CD4-positive, alpha-beta T cell treated with Interleukin-4 for 4 hours (primary cell): ENCODE measurements around the gene LPP.
A peak's percentile ranks its signal among the peaks of the same experiment; 100 is the strongest.

Source experiments
- DNase-seq: peaks from one replicate; pipeline ENCODE4 v3.0.0-alpha.2; 2020

The LPP gene

GRCh38 chr3:188664795-188665194 lies 510.8 kb downstream of the LPP start:
- DNase-seq, result peak; percentile 14

GRCh38 chr3:188667926-188668325 lies 514.0 kb downstream of the LPP start:
- no peak for DNase-seq

GRCh38 chr3:188670446-188670845 lies 516.5 kb downstream of the LPP start:
- DNase-seq, result no peak

- DNase-seq, result no peak
These were observed 518.0 kb downstream of the LPP start for GRCh38 chr3:188671971-188672370.

- DNase-seq, result no peak
These were observed 518.9 kb downstream of the LPP start for GRCh38 chr3:188672840-188673239.

- no peak for DNase-seq
These were observed 519.8 kb downstream of the LPP start for GRCh38 chr3:188673646-188674186.

GRCh38 chr3:188674595-188674994 lies 520.6 kb downstream of the LPP start:
- DNase-seq, result no peak

GRCh38 chr3:188677344-188677743 lies 523.4 kb downstream of the LPP start:
- DNase-seq, result no peak

- no peak for DNase-seq
These were observed 526.2 kb downstream of the LPP start for GRCh38 chr3:188680189-188680588.

- DNase-seq, result no peak
These were observed 526.6 kb downstream of the LPP start for GRCh38 chr3:188680605-188681004.

GRCh38 chr3:188682316-188682715 lies 528.4 kb downstream of the LPP start:
- DNase-seq, result no peak

GRCh38 chr3:188683032-188683521 lies 529.1 kb downstream of the LPP start:
- no peak for DNase-seq

- no peak for DNase-seq
These were observed 530.3 kb downstream of the LPP start for GRCh38 chr3:188684276-188684675.

GRCh38 chr3:188685789-188686188 lies 531.8 kb downstream of the LPP start:
- DNase-seq, result no peak

- DNase-seq, result no peak
These were observed 532.4 kb downstream of the LPP start for GRCh38 chr3:188686324-188686723.

GRCh38 chr3:188687389-188687788 lies 533.4 kb downstream of the LPP start:
- no peak for DNase-seq

- no peak for DNase-seq
These were observed 535.2 kb downstream of the LPP start for GRCh38 chr3:188689101-188689574.

GRCh38 chr3:188690064-188690463 lies 536.1 kb downstream of the LPP start:
- no peak for DNase-seq

- no peak for DNase-seq
These were observed 537.0 kb downstream of the LPP start for GRCh38 chr3:188691004-188691403.

GRCh38 chr3:188691665-188692064 lies 537.7 kb downstream of the LPP start:
- no peak for DNase-seq

GRCh38 chr3:188692700-188693099 lies 538.7 kb downstream of the LPP start:
- no peak for DNase-seq

GRCh38 chr3:188693435-188693834 lies 539.5 kb downstream of the LPP start:
- no peak for DNase-seq

- no peak for DNase-seq
These were observed 541.3 kb downstream of the LPP start for GRCh38 chr3:188695241-188695640.

- no peak for DNase-seq
These were observed 543.2 kb downstream of the LPP start for GRCh38 chr3:188697127-188697526.

- no peak for DNase-seq
These were observed 544.5 kb downstream of the LPP start for GRCh38 chr3:188698436-188698835.
